ENCODE results near the gene DAAM1.

DAAM1 gene

DNA sequence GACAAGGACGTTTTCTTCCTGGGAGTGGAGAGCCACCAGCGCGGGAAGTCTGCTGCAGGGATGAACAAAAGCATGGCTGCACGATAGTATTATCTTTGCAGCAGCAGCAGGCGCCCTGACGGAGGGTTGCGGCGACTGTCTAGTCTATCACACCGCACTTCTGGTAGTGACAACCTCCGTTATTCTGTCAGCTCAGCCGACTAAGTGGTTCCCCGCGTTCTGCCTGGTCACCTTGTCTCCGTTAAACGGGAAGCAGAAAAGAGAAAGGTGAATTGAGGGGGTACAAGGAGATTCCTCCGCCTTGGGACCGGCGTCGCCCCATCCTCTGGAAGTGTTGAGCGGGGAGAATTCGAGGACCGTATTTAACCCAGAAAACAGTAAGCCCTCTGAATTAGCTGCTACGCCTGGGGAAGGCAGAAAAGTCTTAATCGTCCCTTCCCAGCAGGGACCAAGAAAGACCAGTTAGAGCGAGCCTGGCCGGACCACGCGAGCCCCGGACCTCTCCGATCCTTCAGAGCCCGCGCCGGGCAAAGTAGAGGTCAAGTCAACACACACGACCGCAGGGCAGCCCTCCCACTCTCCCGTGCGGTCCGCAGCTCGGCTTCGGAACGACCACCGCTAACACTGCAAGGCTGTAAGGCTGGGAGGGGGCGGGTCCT lies 536 bp upstream of the DAAM1 start:
- peak; percentile 88 for DNase-seq

DNA sequence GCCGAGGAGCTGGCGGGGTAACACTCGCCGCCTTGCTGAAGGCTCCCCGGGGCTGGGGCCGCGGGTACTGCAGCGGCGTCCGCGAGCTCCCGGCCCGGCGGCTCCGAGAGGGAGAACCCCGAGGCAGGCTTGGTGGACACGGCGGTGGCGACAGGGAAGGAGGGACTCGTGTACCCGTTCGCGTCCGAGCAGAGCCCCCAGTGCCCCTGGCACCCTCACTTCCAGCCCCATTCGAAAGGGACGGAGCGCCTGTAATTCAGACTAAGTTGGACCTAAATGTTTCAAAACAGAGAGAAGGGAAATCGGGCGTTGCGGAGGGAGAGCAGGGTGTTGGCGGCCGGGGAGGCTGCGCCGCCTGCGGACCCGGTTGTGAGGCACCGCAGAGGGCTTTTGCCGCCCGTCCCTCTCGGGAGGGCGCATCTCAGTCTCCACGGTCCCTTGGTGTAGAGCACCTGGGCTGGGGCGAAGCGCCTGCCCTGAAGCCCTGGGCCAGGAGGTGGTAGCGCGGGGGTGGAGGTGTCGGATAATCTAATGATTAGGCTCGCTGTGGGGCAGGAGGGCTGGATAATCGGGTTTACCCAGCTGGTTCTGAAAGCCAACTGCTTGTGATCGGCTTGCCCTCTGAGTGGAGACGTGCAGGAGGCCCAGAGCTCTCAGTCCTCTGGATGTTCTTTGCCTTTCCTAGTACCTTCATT lies 771 bp downstream of the DAAM1 start:
- DNase-seq = no peak

DNA sequence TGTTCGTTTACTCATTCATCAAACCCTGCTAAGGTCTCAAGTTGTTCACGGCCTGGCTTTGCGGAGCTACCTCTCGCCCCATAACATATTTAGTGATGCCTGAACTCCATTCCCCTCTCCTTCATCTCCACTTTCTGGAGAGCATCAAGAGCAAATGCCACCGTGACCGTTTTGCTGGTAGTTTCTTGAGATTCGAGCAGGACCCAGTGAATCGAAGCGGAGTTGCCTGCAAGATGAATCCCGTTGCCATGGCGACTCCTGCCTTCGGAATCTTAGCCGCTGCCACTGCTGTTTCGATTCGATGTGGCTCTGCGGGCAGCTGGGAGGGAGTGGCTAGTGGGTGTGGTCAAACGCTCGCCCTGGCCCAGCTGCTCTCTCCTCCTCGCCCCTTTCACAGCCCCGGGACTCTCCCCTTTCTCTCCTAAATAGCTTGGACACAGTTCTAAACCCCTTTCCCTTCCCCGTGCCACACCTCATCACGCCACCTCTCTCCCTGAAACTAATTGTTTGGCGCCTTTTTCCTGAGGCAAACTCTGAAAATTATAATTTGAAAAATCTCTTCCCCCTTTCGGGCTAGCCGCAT lies 1.4 kb downstream of the DAAM1 start:
- peak; percentile 97 for DNase-seq

DNA sequence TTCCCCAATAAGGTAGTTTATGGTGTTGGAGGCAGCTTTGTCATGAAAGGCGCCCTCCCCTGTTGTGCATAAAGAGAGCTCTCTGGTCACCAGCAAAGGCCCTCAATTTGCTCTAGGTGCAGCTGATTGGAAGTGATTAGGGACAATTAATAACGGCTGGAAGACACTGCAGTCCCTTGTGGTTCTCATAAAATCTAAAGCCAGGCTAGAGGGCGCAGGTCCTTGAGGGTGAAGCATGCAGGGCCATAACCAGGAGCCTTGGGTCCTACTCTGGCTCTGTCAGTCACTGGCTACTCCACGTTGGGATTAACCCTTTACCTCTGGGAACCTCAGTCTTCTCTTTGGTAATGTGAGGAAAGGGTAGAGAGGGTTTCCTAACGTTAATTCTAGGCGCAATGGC lies 1.9 kb downstream of the DAAM1 start:
- peak; percentile 64 for DNase-seq

DNA sequence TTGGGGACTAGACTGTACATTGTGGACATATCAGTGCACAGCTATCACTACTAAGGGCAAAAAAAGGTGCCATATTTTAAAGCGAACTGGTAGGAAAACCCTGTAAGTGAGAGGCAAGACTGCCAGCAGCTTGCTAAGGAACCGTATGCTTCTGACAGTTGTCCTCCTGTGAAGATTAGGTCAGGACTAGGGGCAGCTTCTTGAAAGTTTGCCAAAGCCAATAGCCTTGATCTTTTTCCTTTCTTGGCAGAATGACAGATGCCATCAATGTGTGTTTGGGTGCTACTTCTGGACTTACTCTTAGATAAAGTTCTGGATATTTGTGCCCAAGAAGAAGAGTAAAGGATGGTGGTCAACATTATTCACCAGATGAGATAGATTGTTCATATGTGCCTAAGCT lies 7.4 kb downstream of the DAAM1 start:
- no peak for DNase-seq

GRCh38 chr14:59197695-59198262 lies 9.3 kb downstream of the DAAM1 start:
- DNase-seq = no peak

GRCh38 chr14:59199205-59199604 lies 10.7 kb downstream of the DAAM1 start:
- DNase-seq = no peak

DNA sequence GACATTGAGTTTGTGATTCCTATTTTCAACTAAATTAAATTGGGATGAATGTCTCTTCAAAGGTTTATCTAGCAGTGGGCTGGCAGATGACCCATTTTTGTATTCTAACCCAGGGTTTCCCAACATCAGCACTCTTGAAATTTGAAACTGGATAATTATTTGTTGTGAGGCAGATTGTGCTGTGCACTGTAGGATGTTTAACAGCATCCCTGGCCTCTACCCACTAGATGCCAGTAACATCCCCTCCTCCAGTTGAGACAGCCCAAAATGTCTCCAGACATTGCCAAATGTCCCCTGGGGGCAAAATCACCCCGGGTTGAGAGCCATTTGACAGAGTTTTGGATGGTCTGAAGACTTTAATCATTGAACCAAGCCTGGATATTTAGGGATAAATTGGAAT lies 11.1 kb downstream of the DAAM1 start:
- DNase-seq = no peak

- DNase-seq = no peak
Measured at GRCh38 chr14:59200195-59200594, 11.7 kb downstream of the DAAM1 start.

DNA sequence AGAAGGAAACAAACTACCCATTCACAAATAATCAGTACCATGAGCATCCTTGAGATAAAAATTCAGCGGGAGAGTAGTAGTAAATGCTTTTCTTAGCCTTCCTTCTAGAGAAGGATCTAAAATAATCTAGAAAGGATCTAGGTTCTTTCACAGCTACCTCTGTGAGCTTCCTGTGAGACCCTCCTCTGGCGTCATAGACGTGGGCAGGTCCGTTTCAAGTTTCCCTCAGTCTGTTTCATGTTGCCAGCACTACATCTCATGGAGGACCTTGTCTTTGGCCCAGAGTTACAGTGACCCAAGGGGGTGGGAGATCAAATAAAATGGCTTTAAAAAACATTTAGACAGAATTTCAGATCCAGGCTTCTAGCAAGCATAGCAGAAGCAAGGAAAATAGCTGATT lies 13.6 kb downstream of the DAAM1 start:
- no peak for DNase-seq

DNA sequence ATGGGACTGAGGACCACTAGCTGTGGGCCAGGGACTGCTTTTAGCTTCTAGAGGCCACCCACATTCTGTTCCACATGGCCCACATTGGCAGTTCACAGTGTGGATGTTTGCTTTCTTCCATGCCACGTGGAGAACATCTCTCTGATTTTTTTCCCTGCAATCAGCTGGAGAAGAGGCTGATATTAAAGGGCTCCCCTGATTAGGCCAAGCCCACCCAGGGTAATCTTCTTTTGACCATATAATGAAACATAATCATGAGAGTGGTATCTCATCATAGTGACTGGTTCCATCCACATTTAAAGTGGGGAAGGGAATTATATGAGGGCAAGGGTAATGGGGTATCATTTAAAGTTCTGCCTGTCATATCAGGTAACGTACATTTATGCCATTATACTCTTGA lies 15.8 kb downstream of the DAAM1 start:
- DNase-seq = no peak

DNA sequence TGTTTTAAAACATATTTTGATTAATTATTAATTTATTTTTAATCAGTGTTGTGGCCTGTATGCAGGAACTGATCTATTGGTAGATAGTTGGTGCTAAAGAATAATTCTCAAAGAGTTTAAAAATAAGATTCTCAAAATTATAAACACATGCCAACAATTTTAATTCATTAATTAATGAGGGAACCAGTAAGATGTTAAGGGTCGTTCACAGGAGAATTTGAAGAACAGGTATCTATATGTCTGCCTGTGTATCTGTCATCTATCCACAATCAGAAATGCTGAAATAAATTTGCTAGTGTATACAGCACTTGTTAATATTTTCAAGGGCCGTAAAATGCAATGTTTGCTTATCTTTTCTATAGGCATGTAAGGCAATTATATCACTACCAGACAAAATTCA lies 18.4 kb downstream of the DAAM1 start:
- DNase-seq = no peak

- no peak for DNase-seq
Measured at GRCh38 chr14:59207506-59207933, 19.1 kb downstream of the DAAM1 start.

- DNase-seq = no peak
Measured at GRCh38 chr14:59208224-59208814, 19.9 kb downstream of the DAAM1 start.

DNA sequence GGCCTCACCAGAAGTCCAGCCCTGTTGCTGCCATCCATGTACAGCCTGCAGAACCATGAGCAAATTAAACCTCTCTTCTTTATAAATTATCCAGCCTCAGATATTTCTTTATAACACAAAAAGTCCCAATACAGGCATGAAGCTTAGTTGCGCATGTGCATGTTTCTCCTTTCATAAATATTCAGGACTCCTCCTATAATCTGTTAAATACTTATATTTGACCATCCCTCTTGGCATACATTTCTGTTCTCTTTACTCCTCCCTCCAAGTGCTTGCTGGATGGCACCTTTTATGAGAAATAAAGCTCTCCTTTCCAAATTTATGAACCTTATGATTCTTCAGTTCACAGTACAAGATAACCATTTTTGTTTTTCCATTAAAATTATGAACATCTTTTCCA lies 20.5 kb downstream of the DAAM1 start:
- no peak for DNase-seq

DNA sequence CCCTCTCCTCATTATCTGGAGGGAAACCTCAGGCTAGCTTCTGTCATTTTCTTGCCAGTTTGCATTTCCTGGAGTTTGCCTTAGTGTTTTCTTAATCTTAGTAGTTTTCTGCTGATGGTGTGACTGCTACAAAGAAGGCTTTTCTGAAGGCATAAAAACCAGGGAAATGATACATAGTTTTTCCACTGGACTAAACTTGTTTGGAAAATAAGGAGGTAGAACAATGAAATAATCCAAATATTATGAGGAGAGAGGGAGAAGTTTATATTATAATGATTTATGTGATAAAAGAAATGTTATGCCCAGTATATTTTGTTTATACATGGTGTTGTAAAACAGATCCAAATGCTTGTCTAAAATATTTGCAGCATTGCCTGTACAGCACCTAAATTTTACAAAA lies 22.2 kb downstream of the DAAM1 start:
- no peak for DNase-seq

- DNase-seq = peak; percentile 70
Measured at GRCh38 chr14:59213368-59214315, 25.2 kb downstream of the DAAM1 start.

DNA sequence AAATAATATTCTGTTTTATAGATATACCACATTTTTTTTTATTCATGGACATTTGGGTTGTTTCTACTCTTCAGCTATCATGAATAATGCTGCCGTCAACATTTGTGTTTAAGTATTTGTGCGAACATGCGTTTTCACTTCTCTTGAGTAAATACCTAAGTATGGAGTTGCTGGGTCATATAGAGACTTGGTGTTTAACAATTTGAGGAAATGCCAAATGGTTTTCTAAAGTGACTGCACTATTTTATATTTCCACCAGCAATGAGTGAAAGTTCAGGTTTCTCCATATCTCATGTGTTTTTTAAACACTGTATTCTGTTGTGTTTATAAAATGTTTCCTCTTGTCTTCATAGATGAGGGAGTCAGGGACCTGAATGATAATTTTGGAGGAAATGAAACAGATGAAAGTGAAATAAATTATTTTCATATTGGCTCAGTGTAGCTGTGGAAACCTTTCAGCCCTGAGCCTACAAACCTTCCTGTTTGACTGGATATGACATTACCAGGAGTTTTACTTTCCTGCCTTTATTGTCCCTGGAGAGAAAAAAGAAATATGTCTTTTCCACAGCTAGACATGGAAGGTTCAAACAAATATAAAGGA lies 26.3 kb downstream of the DAAM1 start:
- no peak for DNase-seq

DNA sequence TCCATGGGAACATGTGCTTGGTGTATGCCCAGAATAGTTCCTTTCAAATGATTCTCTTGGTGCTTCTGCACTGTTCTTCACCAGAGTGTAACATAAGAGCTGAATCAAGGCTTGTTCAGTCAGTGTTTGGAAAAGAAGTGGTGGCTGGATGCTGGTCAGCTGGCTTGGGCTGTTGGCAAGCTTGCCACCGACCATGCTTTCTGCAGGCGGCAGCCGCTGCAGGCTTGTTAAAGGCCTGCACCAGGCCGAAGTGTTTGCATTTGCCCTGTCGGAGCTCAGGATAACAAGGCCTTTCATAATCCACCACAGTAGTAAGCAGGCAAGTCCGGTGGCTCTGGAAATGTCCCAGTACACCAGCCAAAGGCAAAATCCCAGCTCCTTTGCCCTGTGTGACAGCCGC lies 26.9 kb downstream of the DAAM1 start:
- no peak for DNase-seq

DNA sequence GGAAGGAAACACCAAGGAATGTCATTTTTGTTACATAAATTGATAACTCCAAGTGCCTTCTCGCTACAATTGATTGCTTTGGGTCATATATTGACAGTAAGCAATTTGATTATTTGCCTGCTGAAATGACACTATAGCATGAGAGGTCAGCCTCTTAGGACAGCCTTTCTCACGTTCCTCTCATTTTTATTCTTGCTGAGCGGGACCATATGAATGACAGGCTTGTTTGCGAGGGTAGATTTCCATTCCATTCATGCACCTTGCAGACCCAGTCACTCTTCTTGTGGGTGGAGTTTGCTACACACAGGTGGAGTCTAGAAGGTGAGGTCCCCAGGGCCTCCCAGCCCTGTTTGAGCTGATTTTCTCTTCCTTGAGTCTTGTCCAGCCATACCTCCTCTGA lies 27.3 kb downstream of the DAAM1 start:
- no peak for DNase-seq

DNA sequence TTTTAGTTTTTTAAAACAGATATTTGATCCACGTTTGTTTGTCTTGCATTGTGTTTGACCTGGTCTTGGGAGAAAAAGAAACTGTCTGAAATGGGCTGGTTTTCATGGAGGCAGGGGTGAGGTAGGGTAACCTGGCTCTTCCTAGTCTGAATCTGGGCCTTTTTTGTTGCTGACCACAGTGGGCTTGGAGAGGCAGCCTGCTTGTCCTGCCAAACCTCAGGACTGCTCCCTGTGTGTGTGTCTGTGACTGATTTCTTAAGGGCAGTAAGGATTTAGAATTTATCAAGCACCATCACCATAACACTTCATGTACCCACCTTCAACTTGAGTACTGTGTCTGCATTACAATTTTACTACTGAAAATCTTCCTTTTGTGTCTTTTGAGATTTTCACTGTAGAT lies 28.5 kb downstream of the DAAM1 start:
- no peak for DNase-seq

DNA sequence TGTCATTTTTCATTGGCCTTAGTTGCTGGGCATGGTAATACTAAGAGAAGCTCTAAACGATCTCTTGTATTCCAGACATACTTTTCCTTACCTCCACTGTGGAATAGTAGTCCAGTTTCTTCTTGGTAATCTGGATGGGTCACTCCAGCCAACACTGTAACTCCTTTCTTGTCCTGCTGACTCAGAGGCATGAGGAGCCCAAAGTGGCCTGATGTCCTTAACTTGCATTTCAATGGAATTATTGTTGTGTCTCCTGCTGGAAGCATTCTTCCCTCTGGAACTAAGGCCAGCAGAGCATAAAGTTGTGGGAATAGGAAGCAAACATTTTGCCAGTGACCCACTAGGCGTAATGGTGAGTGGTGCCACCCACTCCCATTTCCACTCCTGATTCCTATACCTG lies 33.1 kb downstream of the DAAM1 start:
- DNase-seq = no peak
